Measurements from ENCODE around the gene SUN2.
A peak's percentile ranks its signal among the peaks of the same experiment; 100 is the strongest.

SUN2 gene

DNA sequence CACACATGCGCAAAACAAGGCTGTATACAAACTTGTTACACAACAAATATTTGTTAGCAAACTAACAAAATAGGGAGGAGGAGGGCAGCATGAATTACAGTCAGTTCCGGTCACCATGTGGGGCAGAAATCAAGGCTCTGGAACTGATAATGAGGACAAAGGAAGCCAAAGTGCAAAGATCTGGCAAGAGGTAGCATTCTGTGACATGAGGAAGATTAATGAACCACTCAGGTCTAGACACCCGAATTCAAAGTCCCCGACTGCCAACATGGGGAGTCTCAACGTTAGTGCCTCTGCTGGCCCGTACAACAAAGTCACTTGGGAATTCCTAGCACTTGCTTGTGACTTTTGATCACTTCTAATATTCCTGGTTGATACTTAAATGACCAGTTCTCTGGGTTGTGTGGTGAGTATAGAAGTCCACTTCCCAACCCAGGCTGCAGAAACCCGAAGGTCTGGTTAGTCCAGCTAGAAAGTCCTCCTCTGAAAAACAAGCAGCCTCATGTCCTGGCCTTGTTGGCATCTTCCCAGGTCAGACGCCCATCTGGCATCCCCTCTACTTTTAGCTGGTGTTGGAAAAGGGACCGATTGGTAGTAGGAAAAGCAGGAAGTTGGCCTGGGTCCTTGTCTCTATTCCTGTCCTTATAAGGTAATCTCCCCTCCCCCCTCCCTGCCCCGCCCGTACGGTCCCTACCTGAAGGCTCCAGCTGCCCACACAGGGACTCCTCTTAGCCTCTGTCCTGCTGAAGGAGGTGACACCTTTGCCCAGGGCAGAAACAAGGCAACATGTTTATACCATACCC lies 1.6 kb downstream of the SUN2 start:
- DNase-seq = peak; percentile 37

DNA sequence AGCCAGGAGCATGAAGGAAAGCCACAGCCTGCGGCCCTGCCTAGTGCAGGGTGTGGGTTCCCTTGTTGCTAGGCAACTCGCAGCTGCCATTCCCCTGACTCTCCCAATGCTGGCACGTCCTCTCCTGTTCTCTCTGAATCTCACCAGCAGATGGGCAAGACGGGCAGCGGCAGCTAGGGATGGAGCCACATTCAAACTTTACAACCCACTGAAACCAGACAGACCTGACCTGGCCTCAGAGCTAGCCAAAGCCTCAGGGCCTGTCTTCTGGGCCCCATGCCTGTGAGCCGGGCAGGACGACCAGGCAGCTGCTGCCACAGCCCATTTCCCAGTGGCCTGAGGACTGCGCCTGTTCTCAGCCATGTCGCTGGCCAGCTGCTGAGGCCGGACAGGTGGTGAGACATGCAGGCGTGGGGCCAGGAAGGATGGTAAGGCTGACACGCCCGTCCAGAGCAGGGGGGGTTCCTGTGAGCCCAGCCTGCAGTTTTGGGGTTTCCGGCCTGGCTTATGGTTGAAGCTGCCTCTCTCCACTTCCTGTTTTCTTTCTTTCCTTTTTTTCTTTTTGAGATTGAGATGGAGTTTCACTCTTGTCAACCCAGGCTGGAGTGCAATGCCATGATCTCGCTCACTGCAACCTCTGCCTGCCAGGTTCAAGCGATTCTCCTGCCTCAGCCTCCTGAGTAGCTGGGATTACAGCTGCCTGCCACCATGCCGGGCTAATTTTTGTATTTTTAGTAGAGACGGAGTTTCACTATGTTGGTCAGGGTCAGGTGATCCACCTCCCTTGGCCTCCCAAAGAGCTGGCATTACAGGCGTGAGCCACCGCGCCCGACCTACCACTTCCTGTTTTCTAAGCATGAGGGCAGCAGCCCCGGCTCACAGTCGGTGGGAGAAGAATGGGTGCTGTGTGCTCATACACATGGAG lies 4.1 kb downstream of the SUN2 start:
- DNase-seq = peak; percentile 85

DNA sequence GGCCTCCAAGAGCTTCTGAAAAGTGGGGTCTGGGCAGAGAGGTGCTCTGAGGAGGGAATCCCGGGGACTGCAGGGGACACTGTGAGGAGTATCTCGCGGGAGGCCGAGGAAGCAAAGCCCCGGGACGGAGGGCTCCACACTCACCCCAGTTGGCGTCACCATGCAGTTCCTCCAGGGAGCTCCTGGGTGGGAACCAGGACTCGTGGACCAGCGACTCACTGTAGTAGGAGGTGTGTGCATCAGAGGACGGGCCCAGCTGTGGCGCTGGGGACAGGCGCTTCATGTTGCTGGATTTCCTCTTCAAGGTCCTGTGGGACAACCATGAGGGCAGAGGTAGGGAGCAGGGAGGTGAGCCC lies 4.8 kb downstream of the SUN2 start:
- no peak for DNase-seq

DNA sequence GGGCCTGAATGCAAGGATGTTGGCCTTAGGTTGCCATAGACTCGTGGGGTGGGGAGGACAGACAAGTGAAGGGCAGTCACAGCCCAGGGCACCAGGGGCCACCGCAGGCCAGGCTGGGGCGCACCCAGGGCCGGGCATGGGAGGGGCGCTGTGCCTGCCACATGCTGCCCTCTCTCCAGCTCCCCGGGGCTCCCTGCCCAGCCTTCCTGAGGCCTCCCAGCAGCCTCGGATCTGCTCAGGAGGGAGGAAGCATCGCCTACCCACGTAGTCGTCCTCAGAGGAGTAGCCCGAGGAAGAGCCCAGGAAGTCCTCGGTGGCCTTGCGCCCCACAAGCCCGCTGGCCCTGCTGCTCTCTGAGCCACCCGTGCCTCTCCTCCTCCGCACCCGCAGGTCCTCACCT lies 5.2 kb downstream of the SUN2 start:
- no peak for DNase-seq

DNA sequence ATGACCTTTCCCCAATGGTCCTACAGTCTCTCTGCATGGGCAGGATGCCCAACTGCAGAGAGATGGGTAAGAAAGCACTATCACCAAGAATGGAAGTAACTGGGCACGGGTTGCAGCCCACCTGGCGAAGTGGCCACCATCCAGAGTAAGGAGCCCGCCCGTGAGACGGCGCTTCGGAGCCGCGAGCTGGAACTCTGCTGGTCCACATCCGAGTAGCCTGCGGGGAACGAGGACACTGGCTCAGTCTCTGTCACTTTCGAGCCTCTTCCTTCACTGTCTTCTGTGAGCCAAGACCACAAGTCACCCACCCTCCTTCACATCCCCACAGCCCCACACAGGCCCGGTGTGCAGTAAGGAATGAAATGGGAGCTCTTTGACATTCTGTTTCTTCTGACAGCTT lies 5.7 kb downstream of the SUN2 start:
- DNase-seq = no peak

DNA sequence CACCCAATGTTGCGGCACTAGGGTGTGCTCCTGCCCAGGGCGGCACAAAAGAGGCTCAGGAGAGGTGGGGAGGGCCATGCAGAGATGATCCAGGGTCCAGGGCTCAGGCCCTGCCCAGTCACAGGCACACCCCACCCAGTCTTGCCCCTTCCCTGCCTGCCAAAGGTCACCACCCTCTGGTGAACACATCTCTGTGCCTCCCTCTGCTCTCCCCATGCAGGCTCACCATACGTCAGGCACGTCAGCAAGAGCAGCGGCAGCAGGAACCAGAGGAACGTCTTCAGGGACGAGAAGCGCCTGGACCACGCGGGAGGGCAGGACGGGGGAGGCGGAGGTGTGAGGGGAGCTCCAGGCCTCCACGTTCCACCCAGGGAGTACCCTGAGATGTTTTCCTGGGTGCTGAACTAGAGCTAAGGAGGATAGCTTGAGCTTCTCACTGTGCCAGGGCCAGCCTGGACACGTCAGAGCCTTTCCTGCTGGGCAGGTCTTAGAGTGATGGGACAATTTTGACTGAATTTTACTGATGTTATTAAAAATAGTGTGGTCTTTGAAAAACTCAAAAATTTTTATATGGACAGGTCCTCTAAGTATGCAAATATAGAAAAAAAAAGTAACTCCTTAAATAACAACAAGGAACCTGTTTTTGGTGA lies 7.2 kb downstream of the SUN2 start:
- DNase-seq = no peak

DNA sequence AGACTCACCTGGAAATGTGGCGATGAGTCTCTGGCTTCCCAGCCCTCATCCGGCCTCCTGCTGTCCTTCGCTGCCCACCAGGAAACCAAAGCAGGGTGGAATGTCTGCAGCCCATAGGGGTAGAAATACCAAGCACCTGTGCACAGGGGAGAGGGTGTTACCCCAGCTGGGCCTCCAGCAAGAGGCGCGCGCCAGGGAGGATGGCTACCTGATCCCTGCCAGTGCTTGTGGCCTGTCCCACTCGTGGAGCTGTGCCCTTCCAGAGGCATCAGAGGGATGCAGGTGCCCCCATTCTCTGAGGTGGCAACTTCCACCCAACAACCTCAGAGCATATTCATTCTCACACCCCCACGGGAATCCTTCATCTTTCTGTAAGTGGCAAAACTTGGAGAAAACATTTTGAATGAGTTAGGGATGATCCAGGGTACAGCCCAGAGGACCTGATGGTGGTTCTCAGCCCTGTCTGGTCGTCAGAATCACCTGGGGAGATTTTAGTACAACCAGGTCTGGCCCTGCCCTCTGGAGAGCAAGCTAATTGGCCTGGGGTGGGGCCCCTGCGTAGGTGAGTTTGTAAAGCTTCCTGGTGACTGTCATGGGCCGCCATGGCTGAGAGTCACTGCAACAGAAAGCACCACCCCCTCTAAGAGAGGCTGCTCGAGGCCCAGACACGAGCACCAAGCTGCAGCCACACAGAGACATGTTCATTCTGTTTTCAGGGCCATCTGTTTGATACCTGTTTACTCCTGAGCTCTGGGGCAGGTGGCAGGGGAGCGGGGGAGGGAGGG lies 9.9 kb downstream of the SUN2 start:
- DNase-seq = no peak

DNA sequence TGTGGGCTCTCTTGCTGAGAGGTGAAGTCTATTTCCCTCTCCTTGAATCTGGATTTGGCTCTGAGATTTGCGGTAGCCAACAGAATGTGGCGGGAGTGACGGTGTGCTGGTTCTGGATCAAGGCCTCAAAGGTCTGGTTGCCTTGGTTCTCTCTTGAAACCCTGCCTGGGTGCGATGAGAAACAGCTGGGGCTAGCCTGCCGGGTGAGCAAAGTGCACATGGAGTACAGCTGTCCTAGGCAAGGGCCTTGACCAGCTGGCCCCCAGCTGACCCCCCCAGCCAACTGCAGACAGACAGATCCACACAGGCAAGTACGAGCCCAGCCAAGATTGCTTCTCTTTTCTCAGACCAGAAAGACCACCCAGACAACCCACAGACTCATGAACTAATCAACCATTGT lies 10.8 kb downstream of the SUN2 start:
- no peak for DNase-seq

DNA sequence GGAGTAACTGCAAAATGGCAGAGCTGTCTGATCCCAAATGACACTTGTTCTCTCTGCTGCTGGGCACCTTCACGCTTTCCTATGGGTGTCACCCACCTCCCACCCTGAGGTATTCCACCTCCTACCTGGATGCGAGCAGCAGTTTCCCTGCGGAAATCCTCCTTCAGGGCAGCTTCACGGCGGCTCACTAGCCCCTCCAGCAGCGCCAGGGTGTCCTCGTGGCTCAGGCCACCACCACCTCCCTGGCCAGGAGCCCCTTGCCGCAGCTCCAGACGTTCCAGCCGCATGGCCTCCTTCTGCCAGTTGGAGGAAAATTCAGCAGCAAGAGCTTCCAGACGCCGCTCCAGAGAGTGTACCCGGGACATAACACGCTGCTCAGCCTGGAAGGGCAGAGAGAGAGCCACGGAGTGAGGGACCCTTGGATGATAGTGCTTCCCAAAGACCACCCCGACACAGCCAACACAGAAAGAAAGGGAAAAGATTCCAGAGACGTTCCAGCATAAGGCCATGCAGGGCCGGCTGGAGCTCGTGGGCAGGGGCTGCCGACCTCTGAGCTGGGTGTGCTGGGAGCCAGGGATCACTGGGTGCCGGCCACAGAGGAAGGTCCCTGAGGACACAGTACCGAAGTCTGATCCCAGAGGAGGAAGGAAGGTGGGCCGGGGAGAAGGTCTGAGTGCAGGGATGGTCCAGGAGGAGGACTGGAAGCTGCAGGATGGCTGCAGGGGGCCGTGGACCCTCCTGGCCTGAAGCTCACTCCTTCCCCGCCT lies 13.4 kb downstream of the SUN2 start:
- DNase-seq = no peak

DNA sequence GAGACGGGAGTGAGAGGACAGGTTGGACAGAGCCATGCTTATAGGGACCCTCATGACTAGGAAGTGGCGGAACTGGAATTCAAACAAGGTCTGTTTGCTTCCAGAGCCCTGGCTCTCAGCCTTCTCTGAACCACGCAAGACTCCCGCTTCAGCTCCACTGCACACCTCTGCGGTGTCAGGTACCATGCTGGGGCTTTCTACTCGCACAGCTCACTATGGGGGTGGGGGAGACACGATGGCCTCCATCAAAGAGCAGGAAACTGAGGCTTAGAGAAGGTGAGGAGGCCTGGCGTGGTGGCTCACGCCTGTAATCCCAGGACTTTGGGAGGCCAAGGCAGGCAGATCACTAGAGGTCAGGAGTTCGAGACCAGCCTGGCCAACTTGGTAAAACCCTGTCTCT lies 14.2 kb downstream of the SUN2 start:
- no peak for DNase-seq

DNA sequence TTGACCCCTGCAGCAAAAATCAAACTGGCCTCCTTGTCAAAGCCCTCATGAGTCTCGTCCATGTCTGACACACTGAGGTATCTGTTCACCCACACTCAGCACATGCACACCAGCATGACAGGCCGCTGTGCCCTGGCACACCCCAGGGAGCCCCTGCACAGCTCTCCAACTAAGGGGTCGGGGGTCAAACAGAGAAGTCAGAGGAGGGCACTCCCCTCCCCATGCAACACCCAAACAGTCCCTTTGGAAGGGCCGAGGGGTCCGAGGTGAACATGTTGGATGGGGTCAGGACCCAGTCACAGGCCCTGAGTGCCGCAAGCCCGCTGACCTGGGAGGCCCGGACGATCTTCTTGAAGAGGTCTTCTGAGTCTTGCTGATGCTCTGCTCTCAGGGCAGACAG lies 14.6 kb downstream of the SUN2 start:
- DNase-seq = no peak

DNA sequence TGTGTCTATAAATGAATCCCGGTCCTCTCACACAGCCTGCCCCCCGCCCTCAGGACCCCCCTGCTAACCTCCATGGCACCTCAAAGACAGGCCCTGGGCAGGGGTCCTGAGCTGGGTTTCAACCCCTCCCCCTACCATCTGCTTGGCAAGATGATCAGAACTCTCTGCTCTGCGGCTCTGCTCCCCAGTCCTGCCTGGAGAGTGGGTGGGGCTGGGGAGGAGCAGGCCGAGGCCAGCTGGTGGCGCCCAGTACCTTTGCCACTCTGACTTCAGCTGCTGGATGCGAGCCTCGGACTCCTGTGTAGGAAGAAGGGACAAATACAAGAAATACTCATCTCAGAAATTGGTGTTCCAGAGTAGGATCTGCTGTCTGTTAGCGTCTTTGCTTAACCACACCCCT lies 15.0 kb downstream of the SUN2 start:
- no peak for DNase-seq

DNA sequence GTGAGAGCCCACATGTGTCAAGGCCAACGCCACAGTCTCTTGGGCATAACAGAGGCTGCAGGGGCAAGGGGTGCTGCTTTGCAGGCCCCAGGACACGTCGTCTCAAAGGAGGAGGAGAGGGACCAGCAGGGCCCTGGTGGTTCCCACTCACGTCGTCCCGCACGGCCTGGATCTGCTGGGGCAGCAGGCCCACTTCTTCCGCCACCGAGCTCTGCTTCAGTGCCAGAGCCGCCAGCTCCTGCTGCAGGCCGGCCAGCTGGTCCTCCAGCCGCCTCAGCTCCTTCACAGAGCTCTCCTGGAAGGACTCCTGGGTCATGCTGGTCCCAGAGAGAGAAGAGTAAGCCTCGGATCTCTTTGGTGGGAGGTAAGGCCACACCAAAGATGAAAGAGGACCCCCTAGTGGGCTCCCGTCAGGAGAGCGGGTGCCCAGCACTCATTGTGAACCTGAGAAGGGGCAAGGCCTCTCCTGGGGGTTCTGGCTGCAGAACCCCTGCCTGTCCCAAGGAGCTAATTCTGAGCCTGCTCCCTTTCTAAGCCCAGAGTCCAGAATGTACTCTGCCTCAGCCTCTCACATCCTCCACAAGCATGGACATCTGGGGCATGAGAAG lies 15.6 kb downstream of the SUN2 start:
- DNase-seq = no peak

DNA sequence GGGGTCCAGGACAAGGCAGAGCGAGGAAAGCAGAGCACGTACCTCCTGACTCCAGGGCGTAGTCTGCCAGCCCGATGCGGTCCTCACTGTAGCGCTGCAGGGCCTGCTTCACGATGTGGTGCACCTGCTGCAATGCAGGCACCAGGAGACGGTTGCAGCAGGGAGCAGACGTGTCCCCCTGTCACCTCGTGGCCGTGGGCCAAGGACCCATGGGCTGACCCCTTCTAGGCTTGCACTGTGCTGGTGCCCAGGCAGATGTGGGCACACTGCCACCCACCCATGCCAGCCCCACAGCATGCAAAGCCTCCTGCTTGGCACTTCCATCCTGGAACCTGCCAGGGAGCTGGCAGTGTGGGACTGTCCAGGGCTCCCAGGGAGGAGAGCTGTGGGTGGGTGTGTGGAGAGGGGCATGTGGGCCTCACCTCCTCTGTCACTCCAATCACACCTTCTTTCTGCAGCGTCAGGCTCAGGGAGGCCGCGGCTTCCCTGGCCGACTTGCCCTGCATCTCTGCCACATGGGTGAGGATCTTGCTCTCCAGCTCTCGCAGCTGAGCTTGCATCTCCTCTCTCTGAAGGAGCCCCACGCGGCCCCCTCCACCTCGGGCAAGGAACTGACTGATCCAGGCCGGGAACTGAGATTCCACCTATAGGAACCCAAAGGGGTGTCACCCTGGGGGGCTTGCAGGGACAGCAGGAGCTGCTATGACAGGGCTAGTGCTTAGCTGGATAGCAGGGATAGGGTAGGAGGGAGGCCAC lies 16.3 kb downstream of the SUN2 start:
- no peak for DNase-seq

DNA sequence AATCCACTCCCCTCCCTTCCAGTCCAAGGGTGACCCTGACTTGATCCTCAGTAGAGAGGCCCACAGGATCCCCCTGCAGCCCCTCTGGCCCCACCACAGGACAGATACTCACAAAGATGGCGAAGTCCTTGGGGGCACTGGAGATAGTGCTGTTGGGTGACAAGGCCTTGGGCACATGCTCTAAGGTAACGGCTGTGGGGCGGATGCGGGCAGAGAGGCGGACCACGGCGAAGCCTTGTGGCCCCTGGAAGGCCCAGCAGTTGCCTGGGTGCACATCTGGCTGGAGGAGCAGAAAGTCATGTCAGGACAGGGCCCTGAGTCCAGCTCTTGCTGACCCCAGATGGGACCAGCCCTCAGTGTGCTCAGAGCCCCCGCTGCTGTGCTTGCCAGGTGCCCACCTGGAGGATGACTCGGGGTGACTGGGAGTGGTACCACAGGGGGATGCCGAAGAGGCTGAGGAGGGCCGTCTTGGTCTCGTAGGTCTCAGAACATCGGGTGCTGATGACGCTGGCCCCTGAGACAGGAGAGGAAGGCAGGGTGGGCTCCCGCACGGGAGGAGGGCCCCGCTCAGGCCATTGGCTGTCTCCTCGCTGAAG lies 17.2 kb downstream of the SUN2 start:
- DNase-seq = no peak

DNA sequence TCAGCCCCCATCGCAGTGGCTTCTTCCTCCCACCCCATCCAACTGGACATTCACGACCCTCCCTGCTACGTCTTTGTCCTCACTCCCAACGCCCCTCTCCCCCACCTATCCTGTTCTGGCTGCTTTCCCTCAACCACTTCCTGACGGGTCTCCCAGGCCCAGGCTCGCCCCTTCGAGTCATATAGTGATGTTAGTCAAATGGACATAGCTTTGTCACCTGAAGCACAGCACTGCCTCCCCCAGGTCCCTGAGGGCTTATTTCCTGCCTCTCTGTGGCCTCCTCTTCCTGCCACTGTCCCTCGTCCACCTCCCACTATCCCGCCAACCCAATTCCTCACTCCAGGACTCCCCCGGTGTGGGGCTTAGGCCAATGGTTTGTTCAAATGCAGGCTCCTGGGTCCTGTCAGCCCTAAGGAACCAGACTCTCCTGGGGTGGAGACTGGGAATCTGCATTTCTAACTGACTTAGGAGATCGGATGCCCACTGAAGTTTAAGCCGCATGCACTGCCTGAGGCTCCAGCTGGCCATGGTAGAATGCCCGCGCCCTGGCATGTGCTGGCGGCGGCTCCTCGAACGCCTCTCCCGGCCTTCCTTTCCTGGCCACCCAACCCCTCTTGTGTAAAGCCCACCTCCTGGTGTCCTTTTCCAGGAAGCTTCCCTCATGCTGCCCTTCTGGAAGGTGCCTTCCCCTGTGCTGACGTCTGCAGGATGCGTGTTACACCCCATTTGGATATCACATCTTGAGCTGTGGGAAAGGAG lies 18.3 kb downstream of the SUN2 start:
- DNase-seq = no peak

DNA sequence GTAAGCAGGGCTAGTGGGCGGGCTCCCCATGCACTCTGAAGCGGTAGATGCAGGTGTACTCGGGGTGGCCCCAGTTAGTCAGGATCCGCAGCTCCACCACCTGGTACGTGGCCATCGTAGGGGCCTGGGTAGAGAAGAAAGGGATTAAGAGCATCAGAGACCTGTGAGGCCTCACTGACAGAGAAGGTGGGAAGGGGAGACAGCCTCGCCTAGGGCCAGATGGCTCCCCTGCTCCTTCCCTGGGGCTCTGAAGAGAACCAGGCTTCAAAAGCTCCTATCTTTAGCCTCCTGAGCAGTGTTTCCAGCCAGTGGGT lies 19.6 kb downstream of the SUN2 start:
- no peak for DNase-seq

DNA sequence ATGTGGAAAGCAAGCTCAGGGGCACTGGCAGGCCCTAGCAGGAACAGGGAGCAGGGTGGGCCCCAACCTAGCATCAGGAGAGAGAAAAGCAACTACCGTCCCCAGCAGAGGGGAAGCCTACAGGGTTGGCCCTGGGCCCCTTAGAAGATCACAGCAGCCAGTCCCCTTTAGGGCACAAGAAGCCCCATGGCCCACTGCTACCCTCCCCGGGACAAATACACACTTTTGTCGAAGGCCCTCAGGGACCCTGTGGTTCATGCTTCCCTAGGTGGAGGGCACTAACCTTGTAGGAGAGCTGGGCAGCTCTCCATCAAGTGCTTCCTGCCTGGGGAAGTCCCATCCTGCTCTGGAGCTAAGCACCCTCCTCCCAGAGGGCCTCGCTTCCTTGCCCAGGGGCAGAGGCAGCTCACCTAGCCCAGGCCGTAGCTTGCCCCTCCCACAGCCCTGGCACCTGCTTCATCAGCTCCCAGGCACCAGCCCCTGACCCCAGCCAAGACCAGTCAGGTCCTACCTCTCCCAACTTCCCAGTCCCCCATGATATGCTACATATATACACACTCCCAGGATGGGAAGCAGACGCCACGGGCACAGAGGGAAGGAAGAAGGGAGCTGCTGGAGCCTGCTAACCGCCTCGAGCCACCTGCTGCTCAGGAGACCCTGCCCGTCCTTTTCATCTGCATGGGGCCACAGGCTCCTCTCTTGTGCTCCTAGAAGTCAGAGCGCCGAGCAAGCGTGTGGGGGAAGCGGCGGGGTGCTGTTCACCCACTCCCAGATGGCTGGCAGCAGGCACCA lies 20.1 kb downstream of the SUN2 start:
- peak; percentile 30 for DNase-seq

DNA sequence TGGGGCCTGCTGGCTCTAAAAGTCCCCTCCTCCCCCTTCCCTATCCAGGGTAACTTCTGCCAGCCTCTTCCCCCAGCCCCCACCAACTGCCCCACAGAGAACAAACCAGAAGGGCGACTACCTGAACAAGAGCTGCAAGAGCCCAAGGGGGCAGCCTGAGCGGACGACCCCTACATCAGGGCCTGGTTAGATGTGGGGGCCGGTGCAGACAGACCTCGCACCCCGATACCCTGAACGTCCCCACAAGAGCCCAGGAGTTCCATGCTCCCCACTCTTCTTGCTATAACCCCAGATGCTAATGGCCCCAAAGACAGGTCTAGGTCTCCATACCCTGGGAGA lies 20.7 kb downstream of the SUN2 start:
- no peak for DNase-seq

Measured in CD4-positive, alpha-beta T cell treated with Interleukin-17A for 1 hour (primary cell).